GM18870 (cell line): ENCODE results near the gene ANKH.
"Not testable (repeated sequence)": the region's sequence is repeated elsewhere in the genome, so short reads cannot be mapped to it uniquely, and the experiment has no call there.

ENCODE experiments used
- ATAC-seq: cut with Tn5 transposase; IDR thresholded peaks from one replicate; pipeline ENCODE4 v1.9.1; 2021; ENCODE audit warnings: moderate library complexity; ENCODE audit not compliant: unreplicated experiment

ANKH gene

DNA sequence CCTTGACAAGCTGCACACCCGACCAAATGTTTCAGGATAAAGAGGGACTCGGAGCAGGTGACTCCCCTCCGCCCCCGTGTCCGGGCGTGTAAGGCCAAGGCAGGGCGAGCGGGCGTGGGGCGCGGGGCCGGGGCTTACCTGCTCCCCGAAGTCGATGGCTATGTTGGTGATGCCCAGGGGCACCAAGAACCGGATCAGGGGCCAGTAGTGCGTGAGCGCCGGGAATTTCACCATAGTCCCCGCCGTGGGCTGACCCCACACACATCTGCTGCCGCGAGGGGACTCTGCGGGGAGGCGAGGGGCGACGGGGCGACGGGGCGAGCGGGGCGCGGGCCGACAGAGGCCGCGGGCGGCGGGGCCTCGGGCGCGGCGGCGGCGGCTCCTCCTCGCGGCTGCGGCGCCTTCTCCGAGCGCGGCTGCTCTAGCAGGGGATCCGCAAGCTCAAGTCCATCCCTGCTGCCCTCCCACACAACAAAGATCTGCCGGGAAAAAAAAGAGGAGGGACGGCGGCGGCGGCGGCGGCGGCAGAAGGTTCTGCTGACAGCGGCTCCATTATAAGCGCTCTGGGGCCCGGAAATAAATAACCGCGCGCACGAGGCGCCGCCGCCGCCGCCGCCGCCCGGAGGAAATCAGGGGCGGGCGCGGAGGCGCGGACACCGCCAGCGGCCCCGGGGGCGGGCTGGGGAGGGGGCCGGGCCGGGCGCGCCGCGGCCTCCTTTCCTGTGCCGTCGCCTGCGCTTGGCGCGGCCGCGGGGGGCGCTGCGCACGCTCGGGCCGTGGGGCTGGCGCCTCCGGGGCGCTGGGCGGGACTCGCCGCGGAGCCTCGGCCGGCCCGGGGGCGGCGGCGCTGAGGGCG is at the start of gene ANKH:
Gene ANKH, minus strand, starts transcription at position 565 of the 856 bp plus-strand sequence. Its CDS starts 331 bp downstream, at position 234.
- peak; percentile 36 for ATAC-seq

GRCh38 chr5:14920121-14920520 is 48.5 kb upstream of the ANKH start:
- ATAC-seq = no peak

DNA sequence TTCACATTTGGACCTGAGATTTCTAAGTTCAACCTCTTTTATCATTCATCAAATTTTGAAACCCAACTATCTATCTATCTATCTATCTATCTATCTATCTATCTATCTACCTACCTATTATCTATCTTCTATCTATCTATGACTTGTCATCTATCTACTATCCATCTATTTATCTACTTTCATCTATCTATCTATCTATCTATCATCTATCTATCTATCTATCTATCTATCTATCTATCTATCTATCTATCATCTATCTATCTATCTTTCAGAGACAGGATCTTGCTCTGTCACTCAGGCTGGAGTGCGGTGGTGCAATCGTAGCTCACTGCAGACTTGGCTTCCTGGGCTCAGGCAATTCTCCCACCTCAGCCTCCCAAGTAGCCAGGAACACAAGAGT is 47.5 kb upstream of the ANKH start:
- ATAC-seq = not testable (repeated sequence)

DNA sequence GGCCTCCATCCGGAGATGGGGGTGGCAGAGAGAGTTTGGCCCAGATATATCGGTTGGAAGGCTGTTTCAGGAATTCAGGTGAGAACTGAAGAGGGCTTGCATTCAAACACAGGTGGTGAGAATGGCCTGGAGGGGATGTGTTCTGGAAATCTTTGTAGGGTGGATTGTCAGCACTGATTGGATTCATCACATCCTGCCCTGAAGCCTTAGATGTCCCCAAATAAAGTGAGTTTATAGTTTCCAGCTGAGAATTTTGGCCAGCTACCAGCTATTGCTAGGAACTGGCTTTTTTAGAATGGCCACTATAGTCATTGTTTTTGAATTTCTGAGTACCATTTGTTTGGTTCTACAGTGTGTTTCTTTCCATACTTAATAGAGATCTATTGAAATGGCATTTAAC is 46.1 kb upstream of the ANKH start:
- no peak for ATAC-seq

GRCh38 chr5:14915291-14915952 is 43.8 kb upstream of the ANKH start:
- ATAC-seq = no peak

DNA sequence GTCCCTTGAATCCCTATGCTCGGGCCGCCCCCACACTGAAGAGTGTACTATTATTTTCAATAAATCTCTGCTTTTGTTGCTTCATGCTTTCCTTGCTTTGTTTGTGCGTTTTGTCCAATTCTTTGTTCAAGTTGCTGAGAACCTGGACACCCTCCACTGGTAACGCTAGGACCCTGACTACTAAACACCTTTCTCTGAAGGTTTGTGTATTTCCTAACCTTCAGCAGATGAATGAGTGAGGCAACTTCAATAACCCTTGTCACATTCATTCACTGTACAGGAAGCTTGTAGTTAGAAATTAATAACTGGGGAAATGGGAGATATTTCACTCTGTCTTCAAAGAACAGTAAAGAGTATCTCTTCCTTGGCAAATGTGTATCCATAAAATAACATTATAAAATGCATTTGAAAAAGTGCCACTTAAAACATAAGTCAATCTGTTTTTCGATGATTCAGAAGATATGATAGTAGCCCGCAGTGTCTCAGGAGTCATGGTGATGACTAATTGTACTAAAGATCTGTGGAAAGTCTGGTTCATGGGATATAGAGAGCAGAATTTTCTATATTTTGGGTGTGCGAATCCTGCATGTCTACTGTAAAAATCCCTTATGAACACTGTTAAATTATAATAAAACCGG is 43.2 kb upstream of the ANKH start:
- ATAC-seq = no peak

- no peak for ATAC-seq
These were observed 42.6 kb upstream of the ANKH start for GRCh38 chr5:14914193-14914592.

- ATAC-seq = no peak
These were observed 41.5 kb upstream of the ANKH start for GRCh38 chr5:14913096-14913495.

GRCh38 chr5:14912206-14912605 is 40.6 kb upstream of the ANKH start:
- ATAC-seq = no peak

DNA sequence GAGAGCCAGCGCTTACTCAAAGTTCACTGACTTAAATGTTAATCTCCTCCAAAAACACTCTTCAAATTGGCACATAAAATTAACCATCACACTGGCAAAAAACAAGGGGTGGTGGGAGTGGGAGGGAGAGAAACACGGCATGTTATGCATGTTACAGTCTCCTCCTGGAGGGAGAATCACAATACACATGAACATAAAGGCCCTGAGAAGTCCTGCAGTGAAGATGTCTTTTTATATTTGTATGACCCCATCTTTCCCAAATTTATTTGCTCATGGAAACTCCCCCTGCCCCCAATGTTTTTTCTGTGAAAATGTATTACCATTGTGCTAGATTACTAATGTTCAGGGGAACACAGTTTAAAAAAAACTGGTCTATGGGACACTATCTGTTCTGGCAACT is 37.8 kb upstream of the ANKH start:
- ATAC-seq = no peak

- ATAC-seq = no peak
These were observed 36.6 kb upstream of the ANKH start for GRCh38 chr5:14908172-14908571.

- no peak for ATAC-seq
These were observed 35.0 kb upstream of the ANKH start for GRCh38 chr5:14906628-14907027.

DNA sequence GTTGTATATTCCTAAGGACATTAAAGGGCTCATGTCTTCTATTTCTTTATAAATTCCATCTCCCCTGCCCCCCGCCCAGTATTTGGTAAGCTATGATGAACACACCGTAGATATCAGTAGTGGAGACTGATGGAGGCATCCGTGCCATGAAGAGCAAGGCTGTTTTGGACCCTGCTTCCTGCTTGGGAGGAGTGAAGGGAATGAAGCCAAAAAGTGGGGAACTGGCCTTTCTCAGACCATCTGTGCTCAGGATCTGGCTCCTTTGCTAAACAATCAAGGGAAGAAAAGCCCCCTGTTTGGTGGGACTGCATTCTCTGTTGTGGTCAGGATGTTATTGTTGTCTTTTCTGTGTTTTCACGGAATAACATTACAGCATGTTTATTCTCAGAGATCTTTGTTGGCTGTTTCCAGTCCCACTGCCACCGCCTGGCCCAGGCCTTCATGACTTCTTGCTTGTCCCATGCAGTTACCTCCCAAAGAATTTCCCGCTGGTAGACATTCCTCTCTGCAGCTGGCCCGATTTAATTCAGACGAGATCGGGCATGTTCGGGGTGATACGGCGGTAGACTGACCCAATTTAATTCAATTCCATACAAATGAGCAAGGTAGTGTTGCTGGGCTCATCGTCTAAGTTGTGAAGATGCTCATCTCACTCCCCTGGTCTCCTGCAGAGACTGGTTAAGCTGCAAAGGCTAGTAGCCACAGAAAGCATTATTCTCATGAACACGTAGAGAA is 31.4 kb upstream of the ANKH start:
- no peak for ATAC-seq

GRCh38 chr5:14901462-14902051 is 30.0 kb upstream of the ANKH start:
- ATAC-seq = no peak

- no peak for ATAC-seq
These were observed 29.3 kb upstream of the ANKH start for GRCh38 chr5:14900693-14901461.

- no peak for ATAC-seq
These were observed 24.6 kb upstream of the ANKH start for GRCh38 chr5:14896131-14896530.

DNA sequence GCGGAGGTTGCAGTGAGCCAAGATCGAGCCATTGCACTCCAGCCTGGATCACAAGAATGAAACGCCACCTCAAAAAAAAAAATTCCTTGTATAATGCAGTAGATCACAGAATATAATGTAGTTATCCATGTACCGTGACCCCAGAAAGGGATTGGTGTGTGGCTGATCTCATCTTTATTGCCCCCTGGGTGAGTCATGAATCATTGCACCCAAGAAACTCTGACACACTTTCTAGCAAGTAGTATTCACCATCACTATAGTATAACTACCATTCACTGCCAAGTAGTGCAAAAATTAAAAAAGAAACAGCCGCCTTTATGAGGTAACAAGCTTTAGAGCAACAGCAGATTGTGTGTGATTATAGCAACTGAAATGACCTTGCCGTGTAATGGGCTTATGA is 23.7 kb upstream of the ANKH start:
- ATAC-seq = no peak

DNA sequence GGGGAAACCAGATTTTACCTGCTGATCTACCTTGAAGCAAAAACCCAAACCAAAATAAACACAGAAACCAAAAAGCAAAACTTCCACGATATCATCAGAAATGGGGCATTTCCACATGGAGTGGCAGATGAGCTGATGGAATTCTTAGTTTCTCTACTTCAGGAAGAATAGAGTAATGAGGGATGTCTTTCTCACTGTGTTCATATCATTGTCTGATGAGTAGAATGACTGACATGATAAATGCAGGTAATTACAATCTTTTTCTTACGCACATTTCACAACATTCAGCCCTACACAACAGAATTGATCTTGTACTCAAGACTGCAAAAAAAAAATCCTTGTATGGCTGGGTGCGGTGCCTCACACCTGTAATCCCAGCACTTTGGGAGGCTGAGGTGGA is 23.2 kb upstream of the ANKH start:
- no peak for ATAC-seq

GRCh38 chr5:14893381-14893780 is 21.8 kb upstream of the ANKH start:
- ATAC-seq = no peak

DNA sequence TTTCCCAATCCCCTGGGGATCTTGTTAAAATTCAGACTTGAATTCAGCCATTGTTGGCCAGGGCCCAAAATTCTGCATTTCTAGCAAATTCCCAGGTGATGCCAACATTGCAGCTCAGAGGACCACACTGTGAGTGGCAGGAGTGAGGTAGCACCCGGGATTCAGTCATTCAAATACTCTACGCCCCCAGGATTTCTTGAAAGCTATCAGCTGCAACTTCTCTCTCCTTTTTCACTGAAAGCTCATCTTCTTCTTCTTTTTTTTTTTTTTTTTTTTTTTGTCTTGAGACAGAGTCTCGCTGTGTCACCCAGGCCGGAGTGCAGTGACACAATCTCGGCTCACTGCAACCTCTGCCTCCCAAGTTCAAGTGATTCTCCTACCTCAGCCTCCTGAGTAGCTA is 19.3 kb upstream of the ANKH start:
- no peak for ATAC-seq
